K562 (cell line): ENCODE data around the gene KIFC3. TPM values are rescaled to one million over a fixed set of nuclear protein-coding genes. Genes with fewer than 3 reads are reported as not detected.

Source experiments
- CBFB ChIP-seq: sonication (generic); formaldehyde crosslinking; IDR thresholded peaks from 2 replicates; pipeline ENCODE4 v1.4.0; 2020; ENCODE audit warnings: mild to moderate bottlenecking, missing genetic modification reagents
- DNMT1 ChIP-seq: fragments of 450-650 bp; IDR thresholded peaks from 2 replicates; pipeline ENCODE4 v1.6.1; 2016; ENCODE audit warnings: antibody characterized with exemption, mild to moderate bottlenecking
- ETV6 ChIP-seq, 3 experiments: fragments of 150-350 bp in 1 of 3; sonication (generic) in 1 of 3; formaldehyde crosslinking in 1 of 3; IDR thresholded peaks; 2 replicates each; pipeline versions ENCODE4 v1.6.1 to v1.8.0; 2014 to 2022; ENCODE audit warnings: borderline replicate concordance in 2 of 3, low read depth in 2 of 3, antibody characterized with exemption in 1 of 3, low read length in 1 of 3, mild to moderate bottlenecking in 1 of 3, missing genetic modification reagents in 1 of 3
- GABPB2 ChIP-seq: fragments of 250-450 bp; sonication (Bioruptor Pico); conservative IDR thresholded peaks from 2 replicates; pipeline ENCODE4 v1.5.1; 2021; ENCODE audit warnings: mild to moderate bottlenecking
- GTF2E2 ChIP-seq: fragments of 200-800 bp; sonication (Bioruptor generic); IDR thresholded peaks from 2 replicates; pipeline ENCODE4 v1.6.1; 2016; ENCODE audit warnings: missing genetic modification characterization, missing compliant biosample characterization
- JUND ChIP-seq, 2 experiments: IDR thresholded peaks; 2 replicates in 1 of 2; 3 replicates in 1 of 2; pipeline ENCODE4 v1.6.1; 2011; ENCODE audit warnings: borderline replicate concordance in 2 of 2, low read depth in 2 of 2, low read length in 2 of 2, improper control_type of control experiment in 1 of 2, missing biosample characterization in 1 of 2, missing genetic modification characterization in 1 of 2, missing genetic modification reagents in 1 of 2
- MAZ ChIP-seq, 2 experiments: fragments of 450-650 bp in 1 of 2; sonication (generic) in 1 of 2; formaldehyde crosslinking; IDR thresholded peaks in 1 of 2; conservative IDR thresholded peaks in 1 of 2; 2 replicates each; pipeline versions ENCODE4 v1.4.0 to v1.5.0; 2020; ENCODE audit warnings: mild to moderate bottlenecking in 1 of 2, missing genetic modification reagents in 1 of 2
- POLR2G ChIP-seq: fragments of 200-400 bp; formaldehyde crosslinking; IDR thresholded peaks from 2 replicates; pipeline ENCODE4 v1.6.1; 2017; ENCODE audit warnings: low read depth, mild to moderate bottlenecking, antibody characterized with exemption, low read length, moderate library complexity
- POLR3G ChIP-seq: IDR thresholded peaks from 2 replicates; pipeline ENCODE4 v1.6.1; 2011; ENCODE audit not compliant: insufficient read length, insufficient replicate concordance; ENCODE audit errors: extremely low read depth
- RHOXF2B ChIP-seq: fragments of 250-450 bp; sonication (Bioruptor Pico); conservative IDR thresholded peaks from 2 replicates; pipeline ENCODE4 v1.5.1; 2021
- XRCC3 ChIP-seq: fragments of 450-650 bp; IDR thresholded peaks from 2 replicates; pipeline ENCODE4 v1.6.1; 2017; ENCODE audit warnings: mild to moderate bottlenecking, moderate library complexity
- ZNF140 ChIP-seq: fragments of 250-450 bp; sonication (Bioruptor Pico); IDR thresholded peaks from 2 replicates; pipeline ENCODE4 v1.8.0; 2021; ENCODE audit warnings: moderate library complexity, mild to moderate bottlenecking, inconsistent platforms
- ZNF174 ChIP-seq: fragments of 250-450 bp; sonication (Bioruptor Pico); IDR thresholded peaks from 2 replicates; pipeline ENCODE4 v1.4.0; 2020; ENCODE audit warnings: mild to moderate bottlenecking
- ZNF197 ChIP-seq: fragments of 200-800 bp; sonication (Bioruptor generic); IDR thresholded peaks from 2 replicates; pipeline ENCODE4 v1.6.1; 2016; ENCODE audit warnings: low read depth, missing genetic modification characterization, missing compliant biosample characterization
- ZNF695 ChIP-seq: fragments of 450-650 bp; formaldehyde crosslinking; IDR thresholded peaks from 2 replicates; pipeline ENCODE4 v1.4.0; 2020; ENCODE audit warnings: mild to moderate bottlenecking, moderate library complexity
- polyA plus RNA-seq, 8 experiments: library from polyadenylated mRNA; depleted of rRNA in 4 of 8; stranded (reverse) in 5 of 8; unstranded in 3 of 8; fragments of >200 nt; fragmentation: Nextera tagmentation in 2 of 8; fragmentation: Illumina TruSeq in 1 of 8; extraction: Ambion mirVana in 2 of 8; extraction: Trizol in 1 of 8; gene quantifications; 2 replicates each; pipeline versions ENCODE4 v1.2.1 to v1.2.3, GENCODE V29; 2011 to 2014; ENCODE audit warnings: inconsistent platforms in 1 of 8, missing spikeins in 1 of 8
- total RNA-seq, 7 experiments: library from RNA; depleted of rRNA in 6 of 7; stranded (reverse); fragments of >200 nt in 6 of 7; fragmentation: Illumina TruSeq in 2 of 7; extraction: Trizol in 2 of 7; gene quantifications; 2 replicates each; pipeline versions ENCODE4 v1.2.1 to v1.2.3, GENCODE V29; 2011 to 2021; ENCODE audit warnings: low replicate concordance in 1 of 7
- TF ChIP-seq, protein P1 (sequence below): fragments of 450-650 bp; IDR thresholded peaks from 2 replicates; pipeline ENCODE4 v1.6.1; 2016; ENCODE audit warnings: antibody characterized with exemption
- TF ChIP-seq, protein P2 (sequence below): IDR thresholded peaks from 2 replicates; pipeline ENCODE4 v1.6.1; 2011; ENCODE audit warnings: borderline replicate concordance, low read depth, mild to moderate bottlenecking, moderate library complexity, low read length; ENCODE audit not compliant: insufficient read depth, poor library complexity, severe bottlenecking
- TF ChIP-seq, protein P3 (sequence below): sonication (generic); formaldehyde crosslinking; IDR thresholded peaks from 2 replicates; pipeline ENCODE4 v1.8.0; 2022; ENCODE audit warnings: mild to moderate bottlenecking, missing genetic modification reagents
- TF ChIP-seq, protein P4 (sequence below): fragments of 250-450 bp; sonication (Bioruptor Pico); IDR thresholded peaks from 2 replicates; pipeline ENCODE4 v1.9.0; 2021; ENCODE audit warnings: mild to moderate bottlenecking, inconsistent platforms

The KIFC3 gene
- total and polyA plus RNA-seq, 9 of the 15 experiments (the other 6 are each of a cell fraction or from before 2014, with no cell fraction given): 0.23 to 105 (median 26.2) TPM

DNA sequence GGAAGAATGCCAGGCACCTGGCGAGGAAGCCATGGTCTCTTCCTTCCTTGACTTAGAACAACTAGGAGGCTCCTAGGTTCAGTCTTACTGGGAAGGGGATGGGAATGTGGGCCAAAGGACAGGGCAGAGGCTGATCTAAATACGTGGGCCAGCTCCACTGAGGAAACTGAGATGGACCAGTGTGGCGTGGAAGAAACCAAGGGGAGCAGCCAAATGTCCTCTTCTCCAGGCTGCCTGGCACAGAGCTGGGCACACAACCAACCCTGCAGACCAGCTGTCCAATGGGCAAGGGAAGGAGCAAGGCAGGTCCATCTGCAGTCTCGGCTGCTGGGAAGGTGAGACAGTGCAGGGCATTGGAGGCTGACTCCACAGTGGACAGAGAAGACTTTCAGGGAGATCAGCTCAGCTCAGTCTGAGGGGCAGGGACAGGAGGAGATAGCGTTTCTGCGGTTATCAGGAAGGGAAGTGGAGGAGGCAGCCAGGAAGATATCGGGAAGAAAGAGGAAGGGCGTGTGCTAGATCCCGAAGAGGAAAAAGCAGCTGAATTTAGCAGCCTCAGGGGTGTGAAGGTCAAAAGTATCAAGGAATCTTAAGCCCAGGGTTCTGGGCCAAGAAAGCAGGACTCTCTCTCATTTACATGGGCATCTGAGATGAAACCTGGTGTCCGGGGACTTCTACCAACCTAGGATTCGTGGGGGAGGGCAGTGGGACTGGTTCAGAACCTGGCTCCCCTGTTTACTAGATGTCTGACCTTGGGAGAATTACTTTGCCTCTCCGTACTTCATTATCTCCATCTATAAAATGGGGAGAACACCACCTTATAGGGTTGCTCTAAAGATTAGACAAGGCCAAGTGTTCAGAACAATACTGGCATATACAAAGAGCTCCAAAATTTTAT lies 1.8 kb downstream of the KIFC3 start (continued):
- TF ChIP-seq, protein P1, sequence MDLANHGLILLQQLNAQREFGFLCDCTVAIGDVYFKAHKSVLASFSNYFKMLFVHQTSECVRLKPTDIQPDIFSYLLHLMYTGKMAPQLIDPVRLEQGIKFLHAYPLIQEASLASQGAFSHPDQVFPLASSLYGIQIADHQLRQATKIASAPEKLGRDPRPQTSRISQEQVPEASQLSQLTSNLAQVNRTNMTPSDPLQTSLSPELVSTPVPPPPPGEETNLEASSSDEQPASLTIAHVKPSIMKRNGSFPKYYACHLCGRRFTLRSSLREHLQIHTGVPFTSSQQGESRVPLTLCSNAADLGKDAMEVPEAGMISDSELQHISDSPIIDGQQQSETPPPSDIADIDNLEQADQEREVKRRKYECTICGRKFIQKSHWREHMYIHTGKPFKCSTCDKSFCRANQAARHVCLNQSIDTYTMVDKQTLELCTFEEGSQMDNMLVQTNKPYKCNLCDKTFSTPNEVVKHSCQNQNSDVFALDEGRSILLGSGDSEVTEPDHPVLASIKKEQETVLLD: peak; percentile 52; the same call in 1 of the 2 replicates
- TF ChIP-seq ETV6 (IDR thresholded peaks at IDR 0.05; ENCODE audit: borderline replicate concordance in 1 of 2, low read depth in 2 of 2, low read length in 1 of 2) (peak; percentile 92 to 97), ETV6 (CRISPR knock-in tag; IDR thresholded peaks at IDR 0.05; ENCODE audit: borderline replicate concordance) (no peak), POLR3G (no peak), POLR2G (no peak), RHOXF2B (CRISPR knock-in tag) (no peak), ZNF140 (CRISPR knock-in tag) (no peak), ZNF695 (CRISPR knock-in tag) (no peak), GABPB2 (CRISPR knock-in tag) (no peak), CBFB (CRISPR knock-in tag) (no peak), GTF2E2 (tag) (no peak), MAZ (CRISPR knock-in tag; conservative IDR thresholded peaks at IDR 0.05 in 1 of 2, IDR thresholded peaks at IDR 0.05 in 1 of 2) (no peak; a peak in 1 of 4 replicates), DNMT1 (no peak), ZNF174 (no peak), JUND (IDR thresholded peaks at IDR 0.05; ENCODE audit: borderline replicate concordance, low read depth, low read length) (peak; percentile 46; the same call in 1 of the 2 replicates), JUND (tag; IDR thresholded peaks at IDR 0.05; ENCODE audit: borderline replicate concordance, low read depth, low read length) (peak; percentile 39; the same call in 1 of the 3 replicates), ZNF197 (CRISPR knock-in tag) (no peak), XRCC3 (no peak)
- TF ChIP-seq, protein P2, sequence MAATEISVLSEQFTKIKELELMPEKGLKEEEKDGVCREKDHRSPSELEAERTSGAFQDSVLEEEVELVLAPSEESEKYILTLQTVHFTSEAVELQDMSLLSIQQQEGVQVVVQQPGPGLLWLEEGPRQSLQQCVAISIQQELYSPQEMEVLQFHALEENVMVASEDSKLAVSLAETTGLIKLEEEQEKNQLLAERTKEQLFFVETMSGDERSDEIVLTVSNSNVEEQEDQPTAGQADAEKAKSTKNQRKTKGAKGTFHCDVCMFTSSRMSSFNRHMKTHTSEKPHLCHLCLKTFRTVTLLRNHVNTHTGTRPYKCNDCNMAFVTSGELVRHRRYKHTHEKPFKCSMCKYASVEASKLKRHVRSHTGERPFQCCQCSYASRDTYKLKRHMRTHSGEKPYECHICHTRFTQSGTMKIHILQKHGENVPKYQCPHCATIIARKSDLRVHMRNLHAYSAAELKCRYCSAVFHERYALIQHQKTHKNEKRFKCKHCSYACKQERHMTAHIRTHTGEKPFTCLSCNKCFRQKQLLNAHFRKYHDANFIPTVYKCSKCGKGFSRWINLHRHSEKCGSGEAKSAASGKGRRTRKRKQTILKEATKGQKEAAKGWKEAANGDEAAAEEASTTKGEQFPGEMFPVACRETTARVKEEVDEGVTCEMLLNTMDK: no peak
- TF ChIP-seq, protein P3, sequence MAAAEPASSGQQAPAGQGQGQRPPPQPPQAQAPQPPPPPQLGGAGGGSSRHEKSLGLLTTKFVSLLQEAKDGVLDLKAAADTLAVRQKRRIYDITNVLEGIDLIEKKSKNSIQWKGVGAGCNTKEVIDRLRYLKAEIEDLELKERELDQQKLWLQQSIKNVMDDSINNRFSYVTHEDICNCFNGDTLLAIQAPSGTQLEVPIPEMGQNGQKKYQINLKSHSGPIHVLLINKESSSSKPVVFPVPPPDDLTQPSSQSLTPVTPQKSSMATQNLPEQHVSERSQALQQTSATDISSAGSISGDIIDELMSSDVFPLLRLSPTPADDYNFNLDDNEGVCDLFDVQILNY (CRISPR knock-in tag): no peak
- TF ChIP-seq, protein P4, sequence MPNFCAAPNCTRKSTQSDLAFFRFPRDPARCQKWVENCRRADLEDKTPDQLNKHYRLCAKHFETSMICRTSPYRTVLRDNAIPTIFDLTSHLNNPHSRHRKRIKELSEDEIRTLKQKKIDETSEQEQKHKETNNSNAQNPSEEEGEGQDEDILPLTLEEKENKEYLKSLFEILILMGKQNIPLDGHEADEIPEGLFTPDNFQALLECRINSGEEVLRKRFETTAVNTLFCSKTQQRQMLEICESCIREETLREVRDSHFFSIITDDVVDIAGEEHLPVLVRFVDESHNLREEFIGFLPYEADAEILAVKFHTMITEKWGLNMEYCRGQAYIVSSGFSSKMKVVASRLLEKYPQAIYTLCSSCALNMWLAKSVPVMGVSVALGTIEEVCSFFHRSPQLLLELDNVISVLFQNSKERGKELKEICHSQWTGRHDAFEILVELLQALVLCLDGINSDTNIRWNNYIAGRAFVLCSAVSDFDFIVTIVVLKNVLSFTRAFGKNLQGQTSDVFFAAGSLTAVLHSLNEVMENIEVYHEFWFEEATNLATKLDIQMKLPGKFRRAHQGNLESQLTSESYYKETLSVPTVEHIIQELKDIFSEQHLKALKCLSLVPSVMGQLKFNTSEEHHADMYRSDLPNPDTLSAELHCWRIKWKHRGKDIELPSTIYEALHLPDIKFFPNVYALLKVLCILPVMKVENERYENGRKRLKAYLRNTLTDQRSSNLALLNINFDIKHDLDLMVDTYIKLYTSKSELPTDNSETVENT (CRISPR knock-in tag): 0 out of 2 replicates have a peak, but pooled peaks have one; percentile 35
